Measurements from ENCODE around the gene SPAG17. TPM values are rescaled to one million over a fixed set of nuclear protein-coding genes. Genes with fewer than 3 reads are reported as not detected.

Gene SPAG17
- total RNA-seq, 2 experiments from 2014 or later: not detected

DNA sequence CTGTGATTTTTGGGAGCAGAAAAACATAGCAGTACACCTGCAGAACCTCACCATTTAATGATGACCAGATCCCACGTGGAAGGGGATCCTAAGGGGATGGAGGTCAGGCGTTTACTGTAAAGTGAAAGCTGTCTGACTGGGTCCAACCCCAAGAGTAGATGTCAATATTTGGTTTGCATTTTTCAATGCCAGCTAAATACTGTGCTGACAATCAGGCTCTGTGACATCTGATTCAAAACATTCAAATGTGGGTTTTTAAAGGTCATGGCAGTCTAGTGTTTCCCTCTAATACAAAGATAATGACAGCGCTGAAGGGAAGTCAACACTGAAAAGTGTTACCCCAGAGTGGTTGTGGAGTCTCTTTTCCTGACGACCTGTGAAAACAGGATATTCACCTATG lies 68.1 kb downstream of the SPAG17 start:
- no peak for DNase-seq
- Mint-ChIP-seq H3K4me3 (no peak overlapping the region), H3K4me1 (ENCODE audit: low read depth) (no peaks in the 10 kb centered on the region), H3K9me3 (no peaks in the 10 kb centered on the region), H3K27me3 (peaks cover 21% of the 10 kb centered on the region), H3K36me3 (ENCODE audit: low read depth) (no peaks in the 10 kb centered on the region), H3K27ac (no peak overlapping the region)
- POLR2A ChIA-PET: no interaction called here
- Histone ChIP-seq H3K9me3 (ENCODE audit: control insufficient read depth in 1 of 2, insufficient read depth in 1 of 2, low read length in 2 of 2) (no peaks in the 10 kb centered on the region), H3K27me3 (ENCODE audit: control insufficient read depth in 1 of 2, insufficient read depth in 2 of 2, low read length in 2 of 2) (no peaks in the 10 kb centered on the region), H3K36me3 (ENCODE audit: insufficient read depth, low read length) (no peaks in the 10 kb centered on the region), H3K27ac (ENCODE audit: low read depth in 1 of 2, low read length in 2 of 2) (no peak overlapping the region), H3K4me1 (ENCODE audit: insufficient read depth, low read length) (no peaks in the 10 kb centered on the region), H3K4me3 (ENCODE audit: low read length) (no peak overlapping the region)
- ATAC-seq (ENCODE audit: poor library complexity): no peak
- TF ChIP-seq, protein P1, sequence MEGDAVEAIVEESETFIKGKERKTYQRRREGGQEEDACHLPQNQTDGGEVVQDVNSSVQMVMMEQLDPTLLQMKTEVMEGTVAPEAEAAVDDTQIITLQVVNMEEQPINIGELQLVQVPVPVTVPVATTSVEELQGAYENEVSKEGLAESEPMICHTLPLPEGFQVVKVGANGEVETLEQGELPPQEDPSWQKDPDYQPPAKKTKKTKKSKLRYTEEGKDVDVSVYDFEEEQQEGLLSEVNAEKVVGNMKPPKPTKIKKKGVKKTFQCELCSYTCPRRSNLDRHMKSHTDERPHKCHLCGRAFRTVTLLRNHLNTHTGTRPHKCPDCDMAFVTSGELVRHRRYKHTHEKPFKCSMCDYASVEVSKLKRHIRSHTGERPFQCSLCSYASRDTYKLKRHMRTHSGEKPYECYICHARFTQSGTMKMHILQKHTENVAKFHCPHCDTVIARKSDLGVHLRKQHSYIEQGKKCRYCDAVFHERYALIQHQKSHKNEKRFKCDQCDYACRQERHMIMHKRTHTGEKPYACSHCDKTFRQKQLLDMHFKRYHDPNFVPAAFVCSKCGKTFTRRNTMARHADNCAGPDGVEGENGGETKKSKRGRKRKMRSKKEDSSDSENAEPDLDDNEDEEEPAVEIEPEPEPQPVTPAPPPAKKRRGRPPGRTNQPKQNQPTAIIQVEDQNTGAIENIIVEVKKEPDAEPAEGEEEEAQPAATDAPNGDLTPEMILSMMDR (IDR thresholded peaks at IDR 0.05): no peak
- intact Hi-C loops (cut with DNase I, micrococcal nuclease): no loop called here
- CTCF ChIA-PET: no interaction called here

DNA sequence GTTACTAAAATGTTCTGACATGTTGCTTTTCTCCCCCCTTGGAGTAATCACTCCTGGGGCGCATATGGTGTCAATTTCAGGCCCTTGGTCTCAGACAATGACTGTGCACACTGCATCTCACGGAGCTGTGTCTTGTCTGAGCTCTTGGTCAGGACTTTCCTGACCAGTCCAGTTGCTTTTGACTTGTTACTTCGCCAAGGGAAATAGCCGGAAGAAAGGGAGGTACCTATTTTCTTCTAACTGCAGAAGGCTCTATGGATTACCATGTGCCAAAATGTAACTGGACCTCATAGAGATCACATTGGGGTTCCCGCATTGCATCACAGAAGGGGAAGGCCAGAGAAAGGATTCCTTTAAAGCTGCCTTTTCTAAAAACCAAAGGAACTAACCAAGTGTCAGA lies 68.6 kb downstream of the SPAG17 start:
- no peak overlapping the region for H3K27ac ChIP-seq (ENCODE audit: low read depth in 1 of 2, low read length in 2 of 2)
- DNase-seq: no peak
- intact Hi-C loops (cut with DNase I, micrococcal nuclease): no loop called here
- H3K4me1 ChIP-seq (ENCODE audit: insufficient read depth, low read length): no peaks in the 10 kb centered on the region
- ATAC-seq (ENCODE audit: poor library complexity): no peak
- CTCF ChIA-PET: no interaction called here
- Mint-ChIP-seq H3K9me3 (no peaks in the 10 kb centered on the region), H3K36me3 (ENCODE audit: low read depth) (no peaks in the 10 kb centered on the region), H3K27me3 (peaks cover 21% of the 10 kb centered on the region), H3K27ac (no peak overlapping the region), H3K4me1 (ENCODE audit: low read depth) (no peaks in the 10 kb centered on the region), H3K4me3 (no peak overlapping the region)
- TF ChIP-seq, protein P1 (IDR thresholded peaks at IDR 0.05): no peak
- no peak overlapping the region for H3K4me3 ChIP-seq (ENCODE audit: low read length)
- POLR2A ChIA-PET: no interaction called here
- no peaks in the 10 kb centered on the region for H3K9me3 ChIP-seq (ENCODE audit: control insufficient read depth in 1 of 2, insufficient read depth in 1 of 2, low read length in 2 of 2)
- no peaks in the 10 kb centered on the region for H3K27me3 ChIP-seq (ENCODE audit: control insufficient read depth in 1 of 2, insufficient read depth in 2 of 2, low read length in 2 of 2)
- no peaks in the 10 kb centered on the region for H3K36me3 ChIP-seq (ENCODE audit: insufficient read depth, low read length)

DNA sequence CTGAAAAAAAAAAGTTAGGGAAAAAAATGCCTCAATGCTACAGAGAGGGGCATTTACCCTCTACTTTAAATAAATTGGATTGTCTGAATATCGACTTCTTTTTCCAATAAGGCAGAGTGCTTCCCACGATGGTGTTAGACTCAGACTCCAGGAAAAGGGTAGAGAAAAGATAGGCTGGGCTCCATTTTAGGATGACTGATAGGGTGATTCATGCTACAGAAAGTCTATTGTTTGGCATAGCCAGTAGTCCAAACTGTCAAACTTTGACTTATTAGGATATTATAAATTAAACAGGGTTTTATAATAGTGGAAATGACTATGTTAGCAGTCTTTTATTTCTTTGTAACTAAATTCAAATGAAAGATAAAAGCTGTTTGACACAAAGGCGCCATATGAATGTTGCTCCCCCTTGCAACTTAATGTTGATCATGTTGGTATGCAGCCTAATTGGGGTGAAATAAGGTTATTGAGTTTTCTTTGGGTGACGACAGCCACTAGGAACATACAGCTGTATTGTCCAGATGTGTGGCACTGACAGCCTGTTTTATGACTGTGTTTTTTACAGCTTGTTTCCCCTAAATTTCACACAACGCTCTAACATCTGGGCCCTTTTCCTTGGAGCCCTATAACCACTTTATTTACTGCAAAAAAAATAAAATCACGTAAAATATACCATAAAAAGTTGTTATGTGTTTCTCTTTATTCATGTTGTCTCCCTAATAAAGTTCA lies 69.3 kb downstream of the SPAG17 start:
- no peak overlapping the region for H3K27ac Mint-ChIP-seq
- ATAC-seq (ENCODE audit: poor library complexity): no peak
- ChIA-PET POLR2A (no interaction called here), CTCF (no interaction called here)
- TF ChIP-seq, protein P1 (IDR thresholded peaks at IDR 0.05): no peak
- intact Hi-C loops (cut with DNase I, micrococcal nuclease): no loop called here
- DNase-seq: no peak
- no peaks in the 10 kb centered on the region for H3K9me3 Mint-ChIP-seq
- Histone ChIP-seq H3K27ac (ENCODE audit: low read depth in 1 of 2, low read length in 2 of 2) (no peak overlapping the region), H3K9me3 (ENCODE audit: control insufficient read depth in 1 of 2, insufficient read depth in 1 of 2, low read length in 2 of 2) (no peaks in the 10 kb centered on the region), H3K27me3 (ENCODE audit: control insufficient read depth in 1 of 2, insufficient read depth in 2 of 2, low read length in 2 of 2) (no peaks in the 10 kb centered on the region), H3K36me3 (ENCODE audit: insufficient read depth, low read length) (no peaks in the 10 kb centered on the region), H3K4me3 (ENCODE audit: low read length) (no peak overlapping the region), H3K4me1 (ENCODE audit: insufficient read depth, low read length) (no peaks in the 10 kb centered on the region)
- no peaks in the 10 kb centered on the region for H3K4me1 Mint-ChIP-seq (ENCODE audit: low read depth)
- no peak overlapping the region for H3K4me3 Mint-ChIP-seq
- H3K27me3 Mint-ChIP-seq: peaks cover 21% of the 10 kb centered on the region
- no peaks in the 10 kb centered on the region for H3K36me3 Mint-ChIP-seq (ENCODE audit: low read depth)

All from CD4-positive, alpha-beta T cell (primary cell).